WTC11 (cell line): ENCODE measurements around the gene OPCML.

Experiments used
- ATF1 ChIP-seq: sonication (generic); formaldehyde crosslinking; IDR thresholded peaks from 2 replicates; pipeline ENCODE4 v1.8.1; 2023; ENCODE audit warnings: mild to moderate bottlenecking, moderate library complexity, missing genetic modification reagents
- NR1H2 ChIP-seq: sonication (generic); formaldehyde crosslinking; IDR thresholded peaks from 2 replicates; pipeline ENCODE4 v1.9.0; 2021; ENCODE audit warnings: mild to moderate bottlenecking, moderate library complexity, missing genetic modification reagents
- USF2 ChIP-seq: sonication (generic); formaldehyde crosslinking; IDR thresholded peaks from 2 replicates; pipeline ENCODE4 v1.8.1; 2023; ENCODE audit warnings: mild to moderate bottlenecking, missing genetic modification reagents, moderate library complexity
- ZSCAN18 ChIP-seq: fragments of 250-450 bp; sonication (Bioruptor Pico); IDR thresholded peaks from 2 replicates; pipeline ENCODE4 v2.1.2; 2022; ENCODE audit warnings: mild to moderate bottlenecking, moderate library complexity
- TF ChIP-seq, protein P1 (sequence below): fragments of 200-600 bp; IDR thresholded peaks from 2 replicates; pipeline ENCODE4 v1.8.0; 2022; ENCODE audit warnings: antibody characterized with exemption
- TF ChIP-seq, protein P2 (sequence below): sonication (generic); formaldehyde crosslinking; IDR thresholded peaks from 2 replicates; pipeline ENCODE4 v1.8.0; 2023; ENCODE audit warnings: missing genetic modification reagents

DNA sequence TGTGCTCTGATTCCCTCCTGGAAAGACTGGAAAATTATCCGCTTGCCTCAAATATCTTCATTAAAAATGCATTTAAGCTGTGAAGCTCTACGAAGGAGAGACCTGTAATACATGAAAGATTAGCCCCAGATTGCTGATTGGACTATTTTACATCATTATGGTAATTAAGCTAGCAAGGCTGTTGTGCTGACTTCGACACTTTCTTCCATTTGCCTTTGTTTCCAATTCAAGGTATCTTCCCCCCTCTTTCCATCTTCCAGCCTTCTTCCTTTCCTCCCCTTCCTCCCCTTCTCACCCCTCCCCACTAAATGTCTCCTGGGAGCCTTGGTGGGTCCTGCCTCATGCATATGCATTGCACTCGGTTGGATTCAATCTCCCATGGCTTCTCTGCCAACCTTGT, 710.8 kb downstream of the OPCML start:
- TF ChIP-seq, protein P1, sequence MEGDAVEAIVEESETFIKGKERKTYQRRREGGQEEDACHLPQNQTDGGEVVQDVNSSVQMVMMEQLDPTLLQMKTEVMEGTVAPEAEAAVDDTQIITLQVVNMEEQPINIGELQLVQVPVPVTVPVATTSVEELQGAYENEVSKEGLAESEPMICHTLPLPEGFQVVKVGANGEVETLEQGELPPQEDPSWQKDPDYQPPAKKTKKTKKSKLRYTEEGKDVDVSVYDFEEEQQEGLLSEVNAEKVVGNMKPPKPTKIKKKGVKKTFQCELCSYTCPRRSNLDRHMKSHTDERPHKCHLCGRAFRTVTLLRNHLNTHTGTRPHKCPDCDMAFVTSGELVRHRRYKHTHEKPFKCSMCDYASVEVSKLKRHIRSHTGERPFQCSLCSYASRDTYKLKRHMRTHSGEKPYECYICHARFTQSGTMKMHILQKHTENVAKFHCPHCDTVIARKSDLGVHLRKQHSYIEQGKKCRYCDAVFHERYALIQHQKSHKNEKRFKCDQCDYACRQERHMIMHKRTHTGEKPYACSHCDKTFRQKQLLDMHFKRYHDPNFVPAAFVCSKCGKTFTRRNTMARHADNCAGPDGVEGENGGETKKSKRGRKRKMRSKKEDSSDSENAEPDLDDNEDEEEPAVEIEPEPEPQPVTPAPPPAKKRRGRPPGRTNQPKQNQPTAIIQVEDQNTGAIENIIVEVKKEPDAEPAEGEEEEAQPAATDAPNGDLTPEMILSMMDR, result no peak
- TF ChIP-seq ATF1 (no peak), NR1H2 (CRISPR knock-in tag) (no peak), ZSCAN18 (CRISPR knock-in tag) (no peak), USF2 (no peak)
- TF ChIP-seq, protein P2, sequence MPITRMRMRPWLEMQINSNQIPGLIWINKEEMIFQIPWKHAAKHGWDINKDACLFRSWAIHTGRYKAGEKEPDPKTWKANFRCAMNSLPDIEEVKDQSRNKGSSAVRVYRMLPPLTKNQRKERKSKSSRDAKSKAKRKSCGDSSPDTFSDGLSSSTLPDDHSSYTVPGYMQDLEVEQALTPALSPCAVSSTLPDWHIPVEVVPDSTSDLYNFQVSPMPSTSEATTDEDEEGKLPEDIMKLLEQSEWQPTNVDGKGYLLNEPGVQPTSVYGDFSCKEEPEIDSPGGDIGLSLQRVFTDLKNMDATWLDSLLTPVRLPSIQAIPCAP (CRISPR knock-in tag), result no peak
